T-cell (primary cell): ENCODE data around the gene PLPPR1. TPM values are rescaled to one million over a fixed set of nuclear protein-coding genes. Genes with fewer than 3 reads are reported as not detected.

Experiments
- ATAC-seq, 4 experiments: fragments of 200-7000 bp in 3 of 4; fragments of 150-1000 bp in 1 of 4; cut with Tn5 transposase; replicated peaks in 1 of 4; 1 replicate in 3 of 4; 2 replicates in 1 of 4; pipeline ENCODE4 v1.10.0; 2021; ENCODE audit warnings: moderate library complexity in 3 of 4, mild to moderate bottlenecking in 2 of 4, moderate number of reproducible peaks in 1 of 4
- CTCF ChIA-PET, 2 donors: fragments of 300-600 bp; sonication (Branson Sonifier 250); formaldehyde crosslinking; loops; one replicate each; lab custom pipeline; 2022; ENCODE audit warnings: antibody characterized with exemption in 2 of 2; lab: Charles Lee
- POLR2A ChIA-PET, 2 donors: fragments of 300-600 bp; sonication (Branson Sonifier 250); formaldehyde crosslinking; loops; one replicate each; lab custom pipeline; 2022; ENCODE audit warnings: antibody characterized with exemption in 2 of 2; lab: Charles Lee
- DNase-seq, 35 experiments: peaks; one replicate each; pipeline versions ENCODE4 v3.0.0 to v3.0.0-alpha.2; 2013 to 2023
- H3K27ac ChIP-seq: one replicate; pipeline ENCODE4 v1.5.1; 2013; ENCODE audit warnings: low read length
- H3K27me3 ChIP-seq, 2 experiments: replicated peaks in 1 of 2; 1 replicate in 1 of 2; 2 replicates in 1 of 2; pipeline versions ENCODE4 v1.6.1 to v1.7.0; 2013; ENCODE audit warnings: low read length in 1 of 2, mixed read lengths in 1 of 2; ENCODE audit not compliant: control insufficient read depth in 2 of 2, insufficient read depth in 2 of 2; ENCODE audit errors: extremely low read depth in 1 of 2
- H3K36me3 ChIP-seq, 2 donors: 1 replicate in 1 of 2; 2 replicates in 1 of 2; pipeline versions ENCODE4 v1.6.1 to v1.7.0; 2013; ENCODE audit warnings: low read length in 1 of 2; ENCODE audit not compliant: control insufficient read depth in 2 of 2, insufficient read depth in 1 of 2; ENCODE audit errors: extremely low read depth in 1 of 2
- H3K4me1 ChIP-seq, 2 experiments: 1 replicate in 1 of 2; 2 replicates in 1 of 2; pipeline versions ENCODE4 v1.6.1 to v1.7.0; 2013; ENCODE audit warnings: low read length in 2 of 2, mixed read lengths in 1 of 2; ENCODE audit not compliant: insufficient read depth in 2 of 2, control insufficient read depth in 1 of 2; ENCODE audit errors: extremely low read depth in 1 of 2
- H3K4me3 ChIP-seq, 2 donors: 1 replicate in 1 of 2; 2 replicates in 1 of 2; pipeline versions ENCODE4 v1.5.1 to v1.7.0; 2013; ENCODE audit warnings: mild to moderate bottlenecking in 2 of 2, low read length in 1 of 2, moderate library complexity in 1 of 2; ENCODE audit not compliant: control insufficient read depth in 1 of 2; ENCODE audit errors: extremely low read depth in 1 of 2
- H3K9me3 ChIP-seq: 2 replicates; pipeline ENCODE4 v1.7.0; 2013
- H3K27ac Mint-ChIP-seq, 2 donors: one replicate each; pipeline ENCODE4 v1.8.0; 2020 to 2021; ENCODE audit warnings: mild to moderate bottlenecking in 2 of 2, mixed read lengths in 2 of 2
- H3K27me3 Mint-ChIP-seq, 2 donors: one replicate each; pipeline ENCODE4 v1.8.0; 2021 to 2022; ENCODE audit warnings: mixed read lengths in 2 of 2
- H3K36me3 Mint-ChIP-seq: one replicate; pipeline ENCODE4 v1.8.0; 2021; ENCODE audit warnings: mixed read lengths
- H3K4me1 Mint-ChIP-seq, 3 donors: one replicate each; pipeline ENCODE4 v1.8.0; 2020 to 2022; ENCODE audit warnings: mixed read lengths in 3 of 3, mild to moderate bottlenecking in 1 of 3
- H3K4me3 Mint-ChIP-seq, 3 donors: one replicate each; pipeline ENCODE4 v1.8.0; 2020 to 2022; ENCODE audit warnings: mild to moderate bottlenecking in 3 of 3, mixed read lengths in 3 of 3, moderate library complexity in 3 of 3
- H3K9me3 Mint-ChIP-seq, 3 donors: one replicate each; pipeline ENCODE4 v1.8.0; 2020 to 2022; ENCODE audit warnings: mixed read lengths in 3 of 3
- WGBS: methylation state at CpG from one replicate; pipeline ENCODE4 v1.1.5; 2013; ENCODE audit warnings: missing lambda C conversion rate; ENCODE audit not compliant: insufficient coverage; 5-methylcytosine and 5-hydroxymethylcytosine counted together
- total RNA-seq, 35 experiments: library from RNA in 6 of 35; stranded (reverse) in 6 of 35; fragments of 120-200 nt in 1 of 35; gene quantifications; one replicate each; pipeline versions ENCODE4 v1.2.1 to v1.2.4 and lab custom pipeline; 2013 to 2026

Gene PLPPR1
- total RNA-seq, 5 donors from 2014 or later (not counting 1 experiment from before 2014, with no cell fraction given): not detected

- Mint-ChIP-seq H3K36me3 (no peaks in the 10 kb centered on the region), H3K4me1 (no peaks in the 10 kb centered on the region), H3K27ac (no peak overlapping the region), H3K9me3 (peaks cover 0 to 11% (median 4%) of the 10 kb centered on the region in 3 donors), H3K4me3 (no peak overlapping the region), H3K27me3 (peaks cover 0 to 5% of the 10 kb centered on the region in 2 donors)
- H3K4me3 ChIP-seq: no peak overlapping the region
- H3K27ac ChIP-seq: no peak overlapping the region
- no peaks in the 10 kb centered on the region for H3K36me3 ChIP-seq
- WGBS: 89% methylated on average over 4 of the region's 5 CpGs
- ATAC-seq (no peak), DNase-seq (no peak)
- POLR2A ChIA-PET: no interaction called here
- no peaks in the 10 kb centered on the region for H3K4me1 ChIP-seq
- CTCF ChIA-PET: no interaction called here
- no peaks in the 10 kb centered on the region for H3K27me3 ChIP-seq
- H3K9me3 ChIP-seq: no peaks in the 10 kb centered on the region
Observed at GRCh38 chr9:101176384-101176783, 147.9 kb downstream of the PLPPR1 start.

GRCh38 chr9:101184813-101185278 is 156.3 kb downstream of the PLPPR1 start:
- peaks cover 1 to 2% of the 10 kb centered on the region in 2 donors for H3K27me3 Mint-ChIP-seq
- ChIA-PET CTCF (no interaction called here), POLR2A (no interaction called here)
- peaks cover 0 to 3% (median 0%) of the 10 kb centered on the region in 3 donors for H3K9me3 Mint-ChIP-seq
- no peaks in the 10 kb centered on the region for H3K4me1 ChIP-seq
- WGBS: 80% methylated on average over 1 of the region's 2 CpGs
- H3K27ac ChIP-seq: no peak overlapping the region
- no peaks in the 10 kb centered on the region for H3K36me3 ChIP-seq
- no peak overlapping the region for H3K4me3 Mint-ChIP-seq
- H3K27me3 ChIP-seq: no peaks in the 10 kb centered on the region
- DNase-seq: no peak
- no peak for ATAC-seq
- no peak overlapping the region for H3K4me3 ChIP-seq
- H3K4me1 Mint-ChIP-seq: no peaks in the 10 kb centered on the region
- no peaks in the 10 kb centered on the region for H3K36me3 Mint-ChIP-seq
- no peak overlapping the region for H3K27ac Mint-ChIP-seq
- H3K9me3 ChIP-seq: no peaks in the 10 kb centered on the region

- no peak overlapping the region for H3K27ac Mint-ChIP-seq
- no peak for ATAC-seq
- H3K4me1 Mint-ChIP-seq: no peaks in the 10 kb centered on the region
- Histone ChIP-seq H3K27ac (no peak overlapping the region), H3K4me1 (no peaks in the 10 kb centered on the region), H3K36me3 (no peaks in the 10 kb centered on the region), H3K4me3 (no peak overlapping the region), H3K27me3 (no peaks in the 10 kb centered on the region), H3K9me3 (no peaks in the 10 kb centered on the region)
- H3K27me3 Mint-ChIP-seq: peaks cover 3 to 10% of the 10 kb centered on the region in 2 donors
- WGBS: no CpG with 5 or more reads among the region's 2 CpGs
- no peaks in the 10 kb centered on the region for H3K36me3 Mint-ChIP-seq
- no peaks in the 10 kb centered on the region for H3K9me3 Mint-ChIP-seq
- ChIA-PET POLR2A (no interaction called here), CTCF (no interaction called here)
- no peak for DNase-seq
- no peak overlapping the region for H3K4me3 Mint-ChIP-seq
Observed at GRCh38 chr9:101191723-101192122, 163.2 kb downstream of the PLPPR1 start.

GRCh38 chr9:101197026-101197425 is 168.5 kb downstream of the PLPPR1 start:
- Mint-ChIP-seq H3K27me3 (peaks cover 1 to 4% of the 10 kb centered on the region in 2 donors), H3K27ac (no peak overlapping the region), H3K36me3 (no peaks in the 10 kb centered on the region), H3K4me3 (no peak overlapping the region), H3K4me1 (no peaks in the 10 kb centered on the region), H3K9me3 (no peaks in the 10 kb centered on the region)
- H3K27me3 ChIP-seq: no peaks in the 10 kb centered on the region
- H3K4me1 ChIP-seq: no peaks in the 10 kb centered on the region
- POLR2A ChIA-PET: no interaction called here
- DNase-seq: no peak
- no peaks in the 10 kb centered on the region for H3K36me3 ChIP-seq
- H3K27ac ChIP-seq: no peak overlapping the region
- WGBS: 100% methylated on average over 2 of the region's 4 CpGs
- no peak overlapping the region for H3K4me3 ChIP-seq
- ATAC-seq: no peak
- H3K9me3 ChIP-seq: no peaks in the 10 kb centered on the region
- CTCF ChIA-PET: no interaction called here

- no peaks in the 10 kb centered on the region for H3K36me3 Mint-ChIP-seq
- Histone ChIP-seq H3K27ac (no peak overlapping the region), H3K4me3 (no peak overlapping the region), H3K36me3 (no peaks in the 10 kb centered on the region), H3K9me3 (no peaks in the 10 kb centered on the region), H3K4me1 (no peaks in the 10 kb centered on the region), H3K27me3 (no peaks in the 10 kb centered on the region)
- H3K27ac Mint-ChIP-seq: no peak overlapping the region
- no peak for ATAC-seq
- CTCF ChIA-PET: no interaction called here
- POLR2A ChIA-PET: no interaction called here
- H3K4me3 Mint-ChIP-seq: no peak overlapping the region
- peaks cover 0 to 4% of the 10 kb centered on the region in 2 donors for H3K27me3 Mint-ChIP-seq
- WGBS: 58% methylated on average over 2 of the region's 2 CpGs
- H3K9me3 Mint-ChIP-seq: no peaks in the 10 kb centered on the region
- no peaks in the 10 kb centered on the region for H3K4me1 Mint-ChIP-seq
- DNase-seq: no peak
Observed at GRCh38 chr9:101200852-101201251, 172.3 kb downstream of the PLPPR1 start.

- ChIA-PET POLR2A (no interaction called here), CTCF (no interaction called here)
- Histone ChIP-seq H3K27ac (no peak overlapping the region), H3K9me3 (no peaks in the 10 kb centered on the region), H3K27me3 (no peaks in the 10 kb centered on the region), H3K36me3 (no peaks in the 10 kb centered on the region), H3K4me3 (no peak overlapping the region), H3K4me1 (no peaks in the 10 kb centered on the region)
- Mint-ChIP-seq H3K27me3 (peaks cover 0 to 4% of the 10 kb centered on the region in 2 donors), H3K4me1 (no peaks in the 10 kb centered on the region), H3K9me3 (no peaks in the 10 kb centered on the region), H3K36me3 (no peaks in the 10 kb centered on the region), H3K4me3 (no peak overlapping the region), H3K27ac (no peak overlapping the region)
- DNase-seq (no peak), ATAC-seq (no peak)
- WGBS: no CpG with 5 or more reads among the region's 2 CpGs
Observed at GRCh38 chr9:101201630-101202029, 173.1 kb downstream of the PLPPR1 start.

GRCh38 chr9:101209670-101210069 is 181.1 kb downstream of the PLPPR1 start:
- Mint-ChIP-seq H3K36me3 (no peaks in the 10 kb centered on the region), H3K27ac (no peak overlapping the region), H3K9me3 (no peaks in the 10 kb centered on the region), H3K27me3 (peaks cover 0 to 10% of the 10 kb centered on the region in 2 donors), H3K4me3 (no peak overlapping the region), H3K4me1 (no peaks in the 10 kb centered on the region)
- Histone ChIP-seq H3K9me3 (no peaks in the 10 kb centered on the region), H3K27ac (no peak overlapping the region), H3K4me1 (no peaks in the 10 kb centered on the region), H3K27me3 (no peaks in the 10 kb centered on the region), H3K36me3 (no peaks in the 10 kb centered on the region), H3K4me3 (no peak overlapping the region)
- CTCF ChIA-PET: no interaction called here
- ATAC-seq (no peak), DNase-seq (no peak)
- no CpG with 5 or more reads among the region's 4 CpGs for WGBS
- POLR2A ChIA-PET: no interaction called here
